T-helper 9 cell (primary cell): Measurements from ENCODE around the gene LRRK1.

ENCODE experiments used
- DNase-seq: peaks from one replicate; pipeline ENCODE4 v3.0.0-alpha.2; 2020

LRRK1 gene

DNA sequence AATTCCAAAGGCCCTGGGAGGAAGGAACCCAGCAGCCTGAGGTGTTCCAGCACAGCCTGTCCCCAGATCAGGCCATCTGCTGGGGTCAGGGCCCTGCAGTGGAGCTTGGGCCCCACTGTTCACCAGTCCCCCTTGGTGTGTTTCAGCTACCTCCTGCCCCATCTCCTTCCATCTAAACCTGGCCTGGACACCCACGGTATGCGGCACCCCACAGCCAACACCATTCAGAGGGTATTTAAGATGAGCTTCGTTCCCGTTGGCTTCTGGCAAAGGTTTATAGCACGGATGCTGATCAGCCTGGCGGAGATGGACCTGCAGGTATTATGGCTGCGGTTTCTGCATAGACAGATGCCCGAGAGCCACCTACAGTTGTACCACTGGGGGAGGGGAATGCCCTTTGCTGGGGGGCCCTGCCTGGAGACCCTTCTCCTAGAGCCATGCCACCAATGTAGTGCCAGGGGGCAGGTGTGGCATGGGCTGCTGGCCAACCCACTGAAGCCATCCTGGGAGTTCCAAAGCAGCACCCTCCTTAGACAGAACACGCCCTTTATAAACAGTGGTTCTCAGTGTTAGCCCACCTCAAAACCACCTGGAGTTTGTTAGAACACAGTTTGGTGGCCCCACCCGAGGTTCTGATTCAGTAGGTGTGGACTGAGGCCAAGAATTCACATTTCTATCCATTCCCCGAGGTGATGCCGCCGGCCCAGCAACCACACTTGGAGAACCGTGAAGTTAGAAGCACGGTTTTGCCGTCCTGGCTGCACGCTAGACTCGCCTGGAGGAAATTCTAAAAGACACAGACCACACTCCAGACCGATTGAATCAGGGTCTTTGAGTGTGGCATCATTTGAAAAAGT, 126.9 kb downstream of the LRRK1 start:
- no peak for DNase-seq

DNA sequence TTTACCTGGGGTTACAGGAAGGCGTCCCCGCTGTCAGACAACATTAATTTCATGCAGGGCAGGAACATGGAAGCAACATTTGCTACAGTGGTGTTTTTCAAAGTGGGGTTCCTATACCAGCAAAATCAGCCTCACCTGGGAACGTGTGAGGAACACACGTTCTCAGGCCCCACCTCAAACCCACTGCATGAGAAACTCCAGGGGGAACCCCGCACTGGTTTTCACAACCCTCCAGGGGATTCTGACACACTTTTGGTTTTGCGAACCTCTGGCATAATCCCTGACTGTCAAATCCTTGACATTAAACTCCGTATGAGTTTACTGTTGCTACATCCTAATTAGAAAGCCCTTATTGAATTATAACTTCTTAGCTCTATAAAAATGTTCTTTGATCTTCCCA, 127.7 kb downstream of the LRRK1 start:
- no peak for DNase-seq

DNA sequence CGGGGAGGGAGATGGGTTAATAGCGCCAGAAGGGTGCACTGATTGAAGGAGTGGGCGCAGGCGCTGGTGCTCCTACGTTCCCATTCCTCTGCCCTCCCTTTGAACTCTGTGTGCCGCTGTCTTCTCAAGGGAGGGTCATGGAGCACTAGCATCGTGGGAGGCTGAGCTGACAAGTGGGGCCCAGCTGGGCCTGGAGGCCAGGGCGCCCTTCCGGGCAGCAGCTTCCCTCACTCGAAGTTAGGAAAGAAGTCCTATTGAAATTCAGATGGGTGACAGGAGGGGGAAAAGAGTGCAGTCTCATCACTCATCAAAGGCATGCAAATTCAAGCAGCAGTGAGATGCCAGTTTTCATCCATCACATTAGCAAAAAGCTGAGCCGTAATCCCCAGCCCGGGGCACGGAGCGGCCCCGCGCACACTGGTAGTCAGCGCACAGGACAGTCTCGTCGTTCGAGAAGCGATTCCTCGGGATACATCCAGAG, 128.2 kb downstream of the LRRK1 start:
- no peak for DNase-seq

- DNase-seq: no peak
Observed at GRCh38 chr15:101048176-101048575, 129.0 kb downstream of the LRRK1 start.

- no peak for DNase-seq
Observed at GRCh38 chr15:101048581-101049030, 129.4 kb downstream of the LRRK1 start.

DNA sequence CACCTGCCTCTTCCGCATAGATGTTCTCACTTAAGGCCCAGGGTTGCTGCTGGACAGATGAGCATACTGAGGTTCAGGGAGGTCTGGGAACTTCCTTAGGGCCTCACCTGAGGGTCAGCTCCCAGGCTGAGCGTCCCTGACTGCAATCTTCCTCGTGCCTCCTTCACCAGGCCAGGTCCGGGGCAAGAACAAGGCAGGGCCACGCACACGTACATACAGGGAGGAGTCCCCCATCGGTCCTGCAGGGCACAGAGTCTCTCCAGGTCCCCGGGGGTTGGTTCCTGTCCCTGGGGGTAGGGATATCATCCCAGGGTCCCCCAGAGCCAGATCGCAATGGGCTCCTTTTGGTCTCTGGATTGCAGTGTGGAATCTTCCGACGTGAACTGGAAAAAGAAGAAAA, 130.1 kb downstream of the LRRK1 start:
- no peak for DNase-seq

GRCh38 chr15:101049856-101050622, 130.9 kb downstream of the LRRK1 start:
- DNase-seq: no peak

GRCh38 chr15:101050623-101051290, 131.6 kb downstream of the LRRK1 start:
- no peak for DNase-seq

DNA sequence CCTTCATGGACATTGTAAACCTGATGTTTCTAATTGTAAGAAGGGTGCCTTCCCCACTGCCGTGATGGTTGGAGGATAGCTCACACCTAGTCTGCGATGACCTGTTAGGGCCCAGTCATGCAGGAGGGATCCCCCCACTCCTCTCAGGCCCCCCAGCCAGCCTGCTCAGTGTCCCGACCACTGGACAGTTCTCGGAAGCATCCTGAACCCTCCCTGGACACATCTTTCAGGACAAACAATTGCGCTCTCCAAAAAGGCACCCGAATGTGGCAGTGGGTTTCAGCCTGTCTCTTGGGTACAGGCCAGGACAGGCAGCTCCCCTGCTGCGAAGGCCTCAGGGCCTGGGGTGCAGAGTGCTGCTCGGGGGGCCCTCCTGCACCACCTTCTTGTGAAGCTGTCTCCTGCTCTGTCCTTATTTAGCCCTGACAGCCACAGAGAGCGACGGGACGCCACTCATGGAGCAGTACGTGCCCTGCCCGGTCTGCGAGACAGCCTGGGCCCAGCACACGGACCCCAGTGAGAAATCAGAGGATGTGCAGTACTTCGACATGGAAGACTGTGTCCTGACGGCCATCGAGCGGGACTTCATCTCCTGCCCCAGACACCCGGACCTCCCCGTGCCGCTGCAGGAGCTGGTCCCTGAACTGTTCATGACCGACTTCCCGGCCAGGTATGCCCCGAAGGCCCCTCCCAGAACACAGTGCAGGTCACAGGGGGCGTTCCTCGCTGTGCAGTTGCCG, 132.3 kb downstream of the LRRK1 start:
- no peak for DNase-seq

DNA sequence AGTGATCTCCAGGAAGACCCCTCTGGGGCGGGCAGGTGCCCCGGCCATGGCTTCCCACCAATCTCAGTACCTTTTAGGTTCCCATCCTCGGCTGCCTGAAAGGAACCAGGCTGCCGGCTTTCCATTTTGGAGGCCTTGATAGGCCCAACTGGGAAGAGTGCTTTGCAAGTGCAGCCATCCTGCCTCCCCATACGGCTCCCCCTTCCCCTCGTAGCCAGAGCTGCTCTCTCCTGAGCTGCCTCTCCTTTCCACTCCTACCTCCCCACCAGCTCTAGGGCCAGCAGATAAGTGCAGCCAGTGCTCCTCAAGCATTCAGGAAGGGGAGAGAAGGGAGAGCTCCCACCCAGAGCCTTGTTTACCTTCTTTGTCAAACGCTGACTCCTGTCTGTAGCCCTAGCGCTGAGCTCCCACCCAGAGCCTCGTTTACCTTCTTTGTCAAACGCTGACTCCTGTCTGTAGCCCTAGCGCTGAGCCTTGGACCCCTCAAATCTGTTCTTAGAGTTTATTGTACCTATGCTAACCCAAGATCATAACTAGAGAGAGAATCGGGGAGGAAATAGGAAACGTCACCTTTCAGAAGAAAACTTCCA, 133.0 kb downstream of the LRRK1 start:
- no peak for DNase-seq

DNA sequence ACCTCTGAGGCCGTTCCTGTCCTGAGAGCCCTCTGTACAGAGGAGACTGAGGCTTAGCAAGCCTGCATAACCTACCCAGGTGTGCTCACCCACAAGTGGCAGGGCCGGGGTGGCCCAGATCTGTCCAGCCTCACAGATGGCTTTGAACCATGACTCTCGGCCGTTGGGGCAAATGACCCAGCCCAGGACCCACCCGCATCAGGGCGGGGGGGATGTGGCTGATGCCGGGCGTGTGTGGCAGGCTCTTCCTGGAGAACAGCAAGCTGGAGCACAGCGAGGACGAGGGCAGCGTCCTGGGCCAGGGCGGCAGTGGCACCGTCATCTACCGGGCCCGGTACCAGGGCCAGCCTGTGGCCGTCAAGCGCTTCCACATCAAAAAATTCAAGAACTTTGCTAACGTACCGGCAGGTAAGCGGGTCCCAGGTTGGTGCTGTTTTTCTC, 133.5 kb downstream of the LRRK1 start:
- DNase-seq: no peak

DNA sequence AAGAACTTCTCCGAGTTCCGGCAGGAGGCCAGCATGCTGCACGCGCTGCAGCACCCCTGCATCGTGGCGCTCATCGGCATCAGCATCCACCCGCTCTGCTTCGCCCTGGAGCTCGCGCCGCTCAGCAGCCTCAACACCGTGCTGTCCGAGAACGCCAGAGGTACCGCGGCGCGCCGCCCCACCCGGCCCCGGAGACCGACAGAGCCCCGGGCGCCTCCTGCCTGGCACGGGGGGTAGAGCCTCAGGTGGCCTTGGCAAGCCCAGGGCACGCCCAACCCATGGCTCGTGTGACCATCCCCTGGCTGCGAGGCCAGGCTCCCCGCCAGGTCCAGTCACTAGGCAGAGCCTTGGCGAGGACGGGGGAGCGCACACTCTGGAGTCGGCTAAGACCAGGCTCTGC, 134.1 kb downstream of the LRRK1 start:
- no peak for DNase-seq

DNA sequence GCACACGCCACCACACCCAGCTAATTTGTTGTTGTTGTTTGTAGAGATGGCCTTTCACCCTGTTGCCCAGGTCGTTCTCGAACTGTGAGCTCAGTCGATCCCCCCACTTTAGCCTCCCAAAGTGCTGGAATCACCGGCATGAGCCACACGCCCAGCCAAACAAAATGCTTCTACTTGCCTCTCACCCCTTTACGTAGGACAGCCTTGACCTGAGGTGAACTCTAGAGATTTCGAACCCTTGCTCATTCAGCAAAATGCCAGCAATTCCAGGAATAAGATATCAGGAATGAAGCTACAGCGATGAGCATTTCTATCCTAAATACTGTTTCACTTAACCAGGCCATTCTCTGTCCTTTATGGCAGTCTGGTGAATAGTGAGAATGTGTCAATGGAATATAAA, 135.0 kb downstream of the LRRK1 start:
- no peak for DNase-seq

- DNase-seq: no peak
Observed at GRCh38 chr15:101054991-101055390, 135.8 kb downstream of the LRRK1 start.

DNA sequence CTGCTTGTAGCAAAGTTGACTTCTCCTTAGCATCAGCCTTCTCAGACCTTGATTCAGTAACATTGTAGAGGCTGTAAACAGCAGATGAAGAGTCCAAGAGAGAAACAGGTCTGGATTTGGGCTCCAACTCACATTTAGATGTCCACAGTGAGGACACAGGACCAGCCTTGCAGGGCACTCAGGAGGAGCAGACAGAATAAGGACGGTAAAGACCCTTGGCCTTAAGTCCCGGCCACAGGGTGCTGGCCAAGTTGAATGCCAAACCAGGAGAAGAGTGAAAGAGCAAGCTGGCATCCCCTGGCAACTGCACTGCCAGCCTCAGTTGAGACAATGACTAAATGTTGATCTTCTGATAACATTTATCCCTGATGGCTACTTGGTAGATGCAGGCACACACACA, 136.3 kb downstream of the LRRK1 start:
- DNase-seq: no peak

DNA sequence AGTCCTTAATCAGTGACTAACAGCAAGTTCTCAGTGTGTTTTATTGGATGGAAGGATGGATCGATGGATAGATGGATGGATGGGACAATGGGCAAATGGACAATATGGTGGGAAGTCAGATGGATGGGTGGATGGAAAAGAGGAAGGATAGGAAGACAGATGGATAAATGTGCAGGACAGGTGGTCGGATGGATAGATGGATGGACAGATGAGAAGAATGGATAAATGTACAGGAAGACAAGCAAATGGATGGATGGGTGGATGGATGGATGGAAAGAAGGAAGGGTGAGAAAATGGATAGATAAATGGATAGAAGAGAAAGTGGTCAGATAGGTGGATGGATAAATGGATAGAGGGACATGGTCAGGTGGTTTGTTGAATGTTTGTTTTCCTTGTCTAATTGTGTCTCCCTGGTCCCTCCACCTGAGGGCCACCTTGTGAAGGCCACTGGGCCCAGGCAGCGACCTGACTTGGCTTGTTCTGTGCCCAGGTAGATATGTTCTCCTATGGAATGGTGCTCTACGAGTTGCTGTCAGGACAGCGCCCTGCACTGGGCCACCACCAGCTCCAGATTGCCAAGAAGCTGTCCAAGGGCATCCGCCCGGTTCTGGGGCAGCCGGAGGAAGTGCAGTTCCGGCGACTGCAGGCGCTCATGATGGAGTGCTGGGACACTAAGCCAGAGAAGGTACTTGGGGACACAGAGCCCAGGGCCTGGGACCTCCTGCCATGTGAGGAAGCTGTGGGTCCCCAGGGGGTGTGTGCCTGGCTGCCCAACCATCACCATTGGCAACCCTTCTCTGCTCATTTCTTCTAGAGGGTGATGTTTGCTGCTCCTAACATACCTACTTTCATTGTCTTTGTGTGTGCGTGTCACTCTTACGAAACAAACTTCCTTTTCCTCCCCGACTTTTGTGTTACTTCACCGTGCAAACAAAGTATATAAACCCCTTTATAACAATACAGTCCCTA, 137.5 kb downstream of the LRRK1 start:
- no peak for DNase-seq

- DNase-seq: no peak
Observed at GRCh38 chr15:101057841-101058407, 138.8 kb downstream of the LRRK1 start.

GRCh38 chr15:101058735-101059134, 139.6 kb downstream of the LRRK1 start:
- no peak for DNase-seq

GRCh38 chr15:101059381-101060341, 140.5 kb downstream of the LRRK1 start:
- no peak for DNase-seq
